NT2/D1 (cell line): ENCODE data around the gene COA1.

Experiments
- DNase-seq: peaks from one replicate; pipeline ENCODE4 v3.0.0-alpha.2; 2011; ENCODE audit warnings: low read depth, low spot score
- H3K27me3 ChIP-seq: 2 replicates; pipeline ENCODE4 v1.6.0; 2011; ENCODE audit warnings: mild to moderate bottlenecking; ENCODE audit not compliant: insufficient read length, insufficient read depth
- H3K36me3 ChIP-seq: 2 replicates; pipeline ENCODE4 v1.6.1; 2011; ENCODE audit warnings: mild to moderate bottlenecking, low read length, mixed read lengths; ENCODE audit not compliant: insufficient read depth, insufficient read length
- H3K4me1 ChIP-seq: 2 replicates; pipeline ENCODE4 v1.5.1; 2011; ENCODE audit not compliant: insufficient read depth, insufficient read length
- H3K4me3 ChIP-seq: 2 replicates; pipeline ENCODE4 v1.5.1; 2011; ENCODE audit warnings: low read depth; ENCODE audit not compliant: insufficient read length
- H3K9ac ChIP-seq: 2 replicates; pipeline ENCODE4 v1.6.0; 2011; ENCODE audit warnings: low read depth; ENCODE audit not compliant: insufficient read length
- H3K9me3 ChIP-seq: 2 replicates; pipeline ENCODE4 v1.5.1; 2011; ENCODE audit warnings: mild to moderate bottlenecking, low read length; ENCODE audit not compliant: insufficient read depth
- SUZ12 ChIP-seq: IDR thresholded peaks from 2 replicates; pipeline ENCODE4 v1.6.1; 2011; ENCODE audit not compliant: insufficient read length, insufficient read depth; ENCODE audit errors: extremely low read depth
- YY1 ChIP-seq: IDR thresholded peaks from 2 replicates; pipeline ENCODE4 v1.6.1; 2011; ENCODE audit not compliant: insufficient read length, insufficient read depth
- ZNF274 ChIP-seq: IDR thresholded peaks from 2 replicates; pipeline ENCODE4 v1.6.1; 2011; ENCODE audit warnings: mild to moderate bottlenecking, low read depth, low read length

Gene COA1

DNA sequence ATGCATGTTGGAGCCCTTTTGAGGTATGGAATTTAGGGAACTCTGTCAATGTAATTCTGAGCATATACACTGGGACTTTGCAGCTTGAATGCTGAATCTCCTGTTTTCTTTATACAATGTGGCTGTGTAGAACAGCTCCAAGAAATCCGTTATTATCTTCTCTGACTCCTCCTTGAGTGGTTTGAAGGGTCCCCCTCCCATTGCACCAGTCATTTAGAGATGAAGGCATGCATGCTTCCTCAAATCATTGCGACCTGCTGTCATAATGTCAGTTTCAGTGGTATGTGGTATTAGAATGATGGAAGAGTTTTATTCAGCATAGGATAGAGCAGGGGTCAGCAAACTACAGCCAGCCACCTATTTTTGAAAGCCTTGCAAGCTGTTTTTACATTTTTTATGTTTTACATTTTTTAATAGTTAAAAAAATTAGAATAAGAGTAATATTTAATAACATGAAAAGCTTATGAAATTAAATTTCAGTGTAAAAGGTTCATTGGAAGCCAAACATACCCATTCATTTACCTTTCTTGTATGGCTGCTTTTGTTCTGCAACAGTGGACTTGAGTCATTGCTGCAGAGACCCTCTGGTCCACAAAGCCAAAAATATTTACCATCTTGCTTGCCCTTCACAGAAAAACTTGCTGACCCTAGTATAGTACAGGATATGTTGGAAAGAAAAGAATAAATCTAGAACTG lies 138.3 kb downstream of the COA1 start:
- Histone ChIP-seq H3K9me3 (no peaks in the 10 kb centered on the region), H3K4me1 (no peaks in the 10 kb centered on the region), H3K27me3 (no peaks in the 10 kb centered on the region), H3K36me3 (peaks cover 2% of the 10 kb centered on the region), H3K4me3 (no peak overlapping the region), H3K9ac (no peak overlapping the region)
- DNase-seq: no peak
- no peak for TF ChIP-seq SUZ12
- TF ChIP-seq ZNF274: no peak

- Histone ChIP-seq H3K27me3 (no peaks in the 10 kb centered on the region), H3K9ac (no peak overlapping the region), H3K4me3 (no peak overlapping the region), H3K4me1 (no peaks in the 10 kb centered on the region), H3K9me3 (no peaks in the 10 kb centered on the region), H3K36me3 (no peaks in the 10 kb centered on the region)
- TF ChIP-seq ZNF274 (no peak), SUZ12 (no peak), YY1 (no peak)
- DNase-seq: no peak
Measured at GRCh38 chr7:43589728-43590127, 139.6 kb downstream of the COA1 start.
